DMS53 treated with DMSO at 0.1 percent for 48 hours (cell line): ENCODE data around the gene CRB2.

Experiments
- DNase-seq: peaks from one replicate; lab custom pipeline; 2025; ENCODE audit not compliant: unreplicated experiment; lab: John Stamatoyannopoulos, UW

CRB2 gene

GRCh38 chr9:123377211-123377971, 21.4 kb downstream of the CRB2 start:
- DNase-seq: no peak

GRCh38 chr9:123378025-123378424, 22.0 kb downstream of the CRB2 start:
- DNase-seq: no peak

- no peak for DNase-seq
Observed at GRCh38 chr9:123378956-123379660, 23.1 kb downstream of the CRB2 start.

- no peak for DNase-seq
Observed at GRCh38 chr9:123380852-123381705, 25.1 kb downstream of the CRB2 start.

- no peak for DNase-seq
Observed at GRCh38 chr9:123382653-123383511, 26.9 kb downstream of the CRB2 start.

GRCh38 chr9:123383512-123384170, 27.6 kb downstream of the CRB2 start:
- DNase-seq: no peak

- DNase-seq: no peak
Observed at GRCh38 chr9:123387686-123388085, 31.7 kb downstream of the CRB2 start.

- DNase-seq: no peak
Observed at GRCh38 chr9:123389070-123389469, 33.1 kb downstream of the CRB2 start.

GRCh38 chr9:123389698-123390097, 33.7 kb downstream of the CRB2 start:
- DNase-seq: no peak

GRCh38 chr9:123390337-123391135, 34.5 kb downstream of the CRB2 start:
- no peak for DNase-seq

- no peak for DNase-seq
Observed at GRCh38 chr9:123391233-123391632, 35.2 kb downstream of the CRB2 start.

GRCh38 chr9:123391946-123392345, 35.9 kb downstream of the CRB2 start:
- no peak for DNase-seq

- no peak for DNase-seq
Observed at GRCh38 chr9:123392802-123393201, 36.8 kb downstream of the CRB2 start.

GRCh38 chr9:123394291-123395235, 38.6 kb downstream of the CRB2 start:
- DNase-seq: no peak

- no peak for DNase-seq
Observed at GRCh38 chr9:123395276-123395688, 39.3 kb downstream of the CRB2 start.

GRCh38 chr9:123395689-123396511, 39.9 kb downstream of the CRB2 start:
- no peak for DNase-seq

GRCh38 chr9:123397975-123398374, 42.0 kb downstream of the CRB2 start:
- no peak for DNase-seq
